ENCODE measurements around the gene GRIK4.

Gene GRIK4

DNA sequence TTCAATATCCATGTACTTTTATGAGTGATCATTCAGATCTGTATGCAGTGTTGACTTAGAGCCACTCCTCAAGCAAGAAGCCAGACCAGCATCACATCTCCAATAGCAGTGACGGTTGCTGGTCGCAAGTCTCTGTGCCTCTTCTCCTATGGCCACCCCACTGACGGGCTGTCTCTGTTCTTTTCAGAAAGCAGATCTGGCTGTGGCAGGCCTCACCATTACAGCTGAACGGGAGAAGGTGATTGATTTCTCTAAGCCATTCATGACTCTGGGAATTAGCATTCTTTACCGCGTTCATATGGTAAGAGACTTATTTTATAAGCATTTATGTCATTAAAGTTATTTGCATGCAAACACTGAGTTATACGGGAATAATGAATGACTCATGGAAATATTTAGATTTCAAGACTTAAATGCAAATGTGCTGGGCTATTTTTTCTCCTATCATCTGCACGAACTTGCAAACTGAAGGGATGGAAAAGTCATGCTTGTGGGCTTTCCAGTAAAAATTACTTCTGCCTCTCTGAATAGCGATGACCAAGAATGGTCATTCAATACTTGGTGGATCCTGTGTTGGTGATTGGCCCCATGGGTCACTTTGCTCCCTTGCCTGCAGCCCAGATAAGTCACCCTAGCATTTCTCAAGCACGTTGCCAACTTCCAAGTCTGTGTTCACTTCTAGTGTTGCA, 428.8 kb downstream of the GRIK4 start:
- no peak for DNase-seq (ENCODE audit: low read depth, low spot score)
- TF ChIP-seq CTCF (IDR thresholded peaks at IDR 0.05; ENCODE audit: low read depth, low read length), result no peak
- in situ Hi-C loops (cut with HindIII; ENCODE audit: low sequenced_read_pairs), result no loop called here
- no peak overlapping the region for H3K4me3 ChIP-seq (ENCODE audit: low read depth, low read length)

DNA sequence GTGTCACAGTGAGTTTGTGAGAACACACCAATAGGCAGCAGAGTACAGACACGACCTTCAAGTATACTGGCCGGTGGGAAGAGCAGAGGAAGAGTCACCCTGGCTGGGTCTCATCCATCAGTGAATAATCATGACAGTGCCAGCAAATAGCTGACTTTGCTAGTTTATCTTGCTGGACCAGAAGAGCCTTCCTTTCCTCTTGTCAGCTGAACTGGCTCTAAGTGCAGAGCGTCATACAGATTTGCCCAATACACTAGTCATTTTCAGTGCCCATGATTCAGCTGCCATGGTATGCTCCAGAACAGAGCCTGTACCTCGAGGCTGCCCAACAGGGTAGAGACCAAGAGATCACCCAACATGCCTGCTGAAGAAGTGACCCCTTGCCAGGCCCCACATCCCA, 429.5 kb downstream of the GRIK4 start:
- in situ Hi-C loops (cut with HindIII; ENCODE audit: low sequenced_read_pairs), result no loop called here
- no peak overlapping the region for H3K4me3 ChIP-seq (ENCODE audit: low read depth, low read length)
- DNase-seq (ENCODE audit: low read depth, low spot score), result no peak
- no peak for TF ChIP-seq CTCF (IDR thresholded peaks at IDR 0.05; ENCODE audit: low read depth, low read length)

DNA sequence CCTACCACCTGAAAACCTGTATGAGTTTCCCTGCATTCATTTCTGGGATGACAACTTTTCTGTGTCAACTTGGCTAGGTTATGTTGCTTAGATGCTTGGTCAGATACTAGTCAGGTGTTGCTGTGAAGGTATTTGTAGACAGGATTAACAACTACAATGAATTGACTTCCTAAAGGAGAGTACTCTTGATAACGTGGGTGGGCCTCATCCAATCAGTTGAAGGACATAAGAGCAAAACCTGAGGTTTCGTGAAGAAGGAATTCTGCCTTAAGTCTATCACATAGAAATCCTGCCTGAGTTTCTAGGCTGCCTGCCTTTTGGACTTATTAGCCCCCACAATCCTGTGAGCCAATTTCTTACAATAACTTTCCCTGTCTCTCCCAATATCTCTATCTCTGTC, 431.2 kb downstream of the GRIK4 start:
- DNase-seq (ENCODE audit: low read depth, low spot score), result no peak
- no peak for TF ChIP-seq CTCF (IDR thresholded peaks at IDR 0.05; ENCODE audit: low read depth, low read length)
- in situ Hi-C loops (cut with HindIII; ENCODE audit: low sequenced_read_pairs), result no loop called here
- H3K4me3 ChIP-seq (ENCODE audit: low read depth, low read length), result no peak overlapping the region

DNA sequence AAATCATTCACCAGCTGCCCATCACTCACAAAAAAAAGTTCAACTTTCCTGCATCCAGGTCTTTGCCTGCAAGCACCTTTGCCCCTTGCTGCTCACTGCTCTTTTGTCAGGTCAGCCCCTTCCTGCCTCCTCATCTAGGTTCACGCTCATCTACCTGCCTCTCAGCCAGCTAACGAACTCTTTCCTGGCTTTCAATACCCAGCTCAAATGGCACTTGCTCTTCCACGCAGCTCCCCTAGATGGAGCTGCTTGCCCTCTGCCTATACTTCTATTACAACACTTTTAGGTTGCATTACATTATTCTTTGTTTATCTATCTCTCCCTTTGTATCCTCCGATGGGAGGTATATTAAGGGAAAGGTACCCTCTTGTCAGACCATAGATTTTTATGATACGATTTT, 433.5 kb downstream of the GRIK4 start:
- in situ Hi-C loops (cut with HindIII; ENCODE audit: low sequenced_read_pairs), result no loop called here
- DNase-seq (ENCODE audit: low read depth, low spot score), result no peak
- peak; percentile 19 for TF ChIP-seq CTCF (IDR thresholded peaks at IDR 0.05; ENCODE audit: low read depth, low read length)
- H3K4me3 ChIP-seq (ENCODE audit: low read depth, low read length), result no peak overlapping the region

DNA sequence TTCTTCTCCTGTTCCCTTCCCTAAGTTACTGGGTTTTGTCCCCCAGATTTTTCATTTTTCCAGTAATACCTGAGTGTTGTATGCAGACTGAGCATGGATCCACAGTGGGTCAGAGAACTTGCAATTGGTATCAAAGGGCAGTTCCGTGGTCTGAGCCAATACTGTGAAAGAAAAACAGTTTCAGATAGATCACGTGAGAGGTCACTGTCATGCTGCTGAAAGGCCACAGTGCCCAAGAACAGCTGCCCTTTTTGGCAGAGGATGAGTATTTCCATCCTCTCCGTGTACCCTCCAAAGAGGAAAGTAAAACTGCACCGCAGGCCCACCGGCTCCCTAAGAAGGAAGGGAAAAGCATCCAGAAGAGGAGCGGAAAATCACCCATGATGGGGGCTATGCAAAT, 439.3 kb downstream of the GRIK4 start:
- no peak for DNase-seq (ENCODE audit: low read depth, low spot score)
- no peak overlapping the region for H3K4me3 ChIP-seq (ENCODE audit: low read depth, low read length)
- in situ Hi-C loops (cut with HindIII; ENCODE audit: low sequenced_read_pairs), result no loop called here
- TF ChIP-seq CTCF (IDR thresholded peaks at IDR 0.05; ENCODE audit: low read depth, low read length), result no peak

- peak; percentile 67 for DNase-seq (ENCODE audit: low read depth, low spot score)
- peak; percentile 86 for TF ChIP-seq CTCF (IDR thresholded peaks at IDR 0.05; ENCODE audit: low read depth, low read length)
- in situ Hi-C loops (cut with HindIII; ENCODE audit: low sequenced_read_pairs), result no loop called here
- no peak overlapping the region for H3K4me3 ChIP-seq (ENCODE audit: low read depth, low read length)
These were observed 441.2 kb downstream of the GRIK4 start for GRCh38 chr11:120952461-120953434.

All from astrocyte of the spinal cord (primary cell).